Tibial artery (tissue), 4 donors: ENCODE measurements around the gene KCNH2.

Experiments
- DNase-seq, 2 donors: peaks; one replicate each; pipeline ENCODE4 v3.0.0-alpha.2; 2019
- H3K27ac ChIP-seq, 2 donors: fragments of 200-600 bp; sonication (generic) in 1 of 2; 1 replicate in 1 of 2; 2 replicates in 1 of 2; pipeline ENCODE4 v1.5.1; 2018 to 2019; ENCODE audit warnings: mild to moderate bottlenecking in 1 of 2
- H3K27me3 ChIP-seq, 2 donors: fragments of 200-600 bp; sonication (generic) in 1 of 2; one replicate each; pipeline versions ENCODE4 v1.5.1 to v1.6.0; 2016 to 2019
- H3K36me3 ChIP-seq, 3 donors: fragments of 200-600 bp; sonication (generic) in 2 of 3; one replicate each; pipeline ENCODE4 v1.5.1; 2016 to 2019; ENCODE audit warnings: mild to moderate bottlenecking in 2 of 3
- H3K4me1 ChIP-seq, 4 donors: fragments of 200-600 bp; sonication (generic) in 2 of 4; 1 replicate in 3 of 4; 2 replicates in 1 of 4; pipeline ENCODE4 v1.5.1; 2016 to 2019
- H3K4me3 ChIP-seq, 2 donors: fragments of 200-600 bp; sonication (generic) in 1 of 2; 1 replicate in 1 of 2; 2 replicates in 1 of 2; pipeline ENCODE4 v1.5.1; 2018 to 2019; ENCODE audit warnings: mild to moderate bottlenecking in 2 of 2
- H3K9me3 ChIP-seq, 3 donors: fragments of 200-600 bp; sonication (generic) in 1 of 3; one replicate each; pipeline ENCODE4 v1.5.1; 2016 to 2019
- intact Hi-C: fragments of 100-400 bp; cut with DNase I; formaldehyde crosslinking; loops from one replicate; pipeline ENCODE4 v1.15.0; 2023; ENCODE audit warnings: low total_unique reads
- TF ChIP-seq, protein P1 (sequence below), 2 experiments: fragments of 200-600 bp in 1 of 2; fragments of 450-650 bp in 1 of 2; IDR thresholded peaks; one replicate each; pipeline ENCODE4 v1.5.1; 2017 to 2019; ENCODE audit warnings: antibody characterized with exemption in 2 of 2, mild to moderate bottlenecking in 1 of 2, moderate library complexity in 1 of 2

The KCNH2 gene

GRCh38 chr7:151020231-151020630 lies 42.1 kb upstream of the KCNH2 start:
- peaks cover 0 to 77% of the 10 kb centered on the region in 2 donors for H3K27me3 ChIP-seq
- no peak overlapping the region for H3K4me3 ChIP-seq
- intact Hi-C loops = no loop called here
- H3K36me3 ChIP-seq = no peaks in the 10 kb centered on the region
- H3K4me1 ChIP-seq = peaks cover 0 to 19% (median 14%) of the 10 kb centered on the region in 4 donors
- TF ChIP-seq, protein P1, sequence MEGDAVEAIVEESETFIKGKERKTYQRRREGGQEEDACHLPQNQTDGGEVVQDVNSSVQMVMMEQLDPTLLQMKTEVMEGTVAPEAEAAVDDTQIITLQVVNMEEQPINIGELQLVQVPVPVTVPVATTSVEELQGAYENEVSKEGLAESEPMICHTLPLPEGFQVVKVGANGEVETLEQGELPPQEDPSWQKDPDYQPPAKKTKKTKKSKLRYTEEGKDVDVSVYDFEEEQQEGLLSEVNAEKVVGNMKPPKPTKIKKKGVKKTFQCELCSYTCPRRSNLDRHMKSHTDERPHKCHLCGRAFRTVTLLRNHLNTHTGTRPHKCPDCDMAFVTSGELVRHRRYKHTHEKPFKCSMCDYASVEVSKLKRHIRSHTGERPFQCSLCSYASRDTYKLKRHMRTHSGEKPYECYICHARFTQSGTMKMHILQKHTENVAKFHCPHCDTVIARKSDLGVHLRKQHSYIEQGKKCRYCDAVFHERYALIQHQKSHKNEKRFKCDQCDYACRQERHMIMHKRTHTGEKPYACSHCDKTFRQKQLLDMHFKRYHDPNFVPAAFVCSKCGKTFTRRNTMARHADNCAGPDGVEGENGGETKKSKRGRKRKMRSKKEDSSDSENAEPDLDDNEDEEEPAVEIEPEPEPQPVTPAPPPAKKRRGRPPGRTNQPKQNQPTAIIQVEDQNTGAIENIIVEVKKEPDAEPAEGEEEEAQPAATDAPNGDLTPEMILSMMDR (IDR thresholded peaks at IDR 0.05) = no peak
- DNase-seq = no peak
- H3K9me3 ChIP-seq = no peaks in the 10 kb centered on the region
- no peak overlapping the region for H3K27ac ChIP-seq

DNA sequence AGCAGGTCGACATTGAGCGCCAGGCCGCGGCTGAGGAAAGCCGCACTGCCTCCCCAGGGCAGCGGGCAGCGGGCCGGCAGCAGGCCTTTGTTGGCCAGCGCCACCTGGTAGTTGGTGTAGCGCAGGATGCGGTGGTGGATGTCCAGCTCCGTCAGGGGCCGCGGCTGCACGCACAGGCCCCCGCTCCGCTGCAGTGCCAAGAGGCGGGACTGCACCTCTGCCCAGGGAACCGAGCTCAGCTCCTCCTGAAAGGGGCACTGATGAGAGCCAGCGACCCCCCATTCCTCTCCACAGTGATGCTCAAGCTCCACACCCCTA lies 41.0 kb upstream of the KCNH2 start:
- no peak for DNase-seq
- intact Hi-C loops = loop anchor here (10.0 kb wide), 1 partner anchor 96 kb away; no protein-coding TSS in a partner anchor
- Histone ChIP-seq H3K4me1 (peaks cover 0 to 22% (median 15%) of the 10 kb centered on the region in 4 donors), H3K27me3 (peaks cover 0 to 85% of the 10 kb centered on the region in 2 donors), H3K4me3 (peak overlapping the region in 1 of 2 donors; percentile 35), H3K27ac (no peak overlapping the region), H3K9me3 (no peaks in the 10 kb centered on the region), H3K36me3 (no peaks in the 10 kb centered on the region)
- TF ChIP-seq, protein P1 (IDR thresholded peaks at IDR 0.05) = no peak

DNA sequence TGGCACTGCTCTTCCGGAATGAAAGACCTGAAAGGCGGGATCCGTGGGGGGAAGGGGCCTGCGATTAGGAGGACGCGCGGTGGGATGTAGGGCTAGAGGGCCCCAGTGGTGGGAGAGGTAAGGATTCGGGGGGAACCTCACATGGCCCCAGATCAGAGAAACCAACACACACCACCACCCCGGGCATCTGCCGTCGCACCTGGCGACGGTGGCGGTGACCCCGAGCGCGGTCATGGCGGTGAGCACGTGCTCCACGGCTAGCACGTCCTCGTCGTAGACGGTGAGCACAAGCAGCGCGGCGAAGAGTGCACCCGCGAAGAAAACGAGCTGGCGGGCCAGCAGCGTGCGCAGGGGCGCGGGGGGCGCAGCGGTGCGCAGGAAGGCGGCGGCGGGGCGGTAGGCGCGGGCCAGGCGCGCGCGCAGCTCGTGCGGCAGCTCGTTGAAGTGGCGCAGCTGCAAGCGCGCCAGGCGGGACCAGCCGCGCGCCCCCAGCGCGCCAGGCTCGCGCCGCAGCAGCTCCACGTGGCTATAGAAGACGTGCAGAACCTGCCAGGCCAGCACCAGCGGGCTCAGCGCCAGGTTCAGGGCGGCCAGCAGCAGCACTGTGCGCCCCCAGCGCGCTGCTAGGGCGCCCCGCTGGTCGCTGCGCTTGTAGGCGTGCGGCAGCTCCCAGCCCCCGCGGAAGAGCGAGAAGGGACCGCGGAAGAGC lies 40.5 kb upstream of the KCNH2 start:
- H3K27ac ChIP-seq = no peak overlapping the region
- DNase-seq = no peak
- TF ChIP-seq, protein P1 (IDR thresholded peaks at IDR 0.05) = no peak

DNA sequence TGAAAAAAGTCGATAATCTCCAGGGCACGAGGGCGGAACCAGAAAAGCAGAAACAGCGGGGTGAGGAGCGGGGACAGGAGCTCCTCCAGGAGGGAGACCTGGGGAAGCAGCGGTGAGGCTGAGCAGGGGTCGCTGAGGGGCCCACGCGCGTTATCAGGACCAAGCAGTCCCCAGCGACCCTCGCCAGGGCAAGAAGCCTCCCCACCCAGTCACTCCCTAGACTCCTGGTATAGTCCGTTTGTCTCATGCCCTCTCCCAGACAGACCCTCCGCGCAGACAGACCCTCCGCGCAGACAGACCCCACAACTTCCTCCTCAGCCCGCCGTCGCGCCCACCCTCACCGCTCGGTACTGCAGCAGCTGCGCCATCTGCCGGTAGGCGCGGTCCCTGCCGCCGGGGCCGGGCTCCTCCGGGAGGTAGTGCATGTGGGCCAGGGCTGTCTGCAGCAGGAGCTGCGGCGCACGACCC lies 39.9 kb upstream of the KCNH2 start:
- Histone ChIP-seq H3K4me1 (peaks cover 0 to 33% (median 26%) of the 10 kb centered on the region in 4 donors), H3K36me3 (no peaks in the 10 kb centered on the region), H3K27ac (no peak overlapping the region), H3K27me3 (peaks cover 0 to 85% of the 10 kb centered on the region in 2 donors), H3K9me3 (no peaks in the 10 kb centered on the region), H3K4me3 (peak overlapping the region in 1 of 2 donors; percentile 35)
- DNase-seq = peak in 1 of 2 donors; percentile 56
- intact Hi-C loops = loop anchor here (10.0 kb wide), 1 partner anchor 97 kb away; no protein-coding TSS in a partner anchor
- TF ChIP-seq, protein P1 (IDR thresholded peaks at IDR 0.05) = peak; percentile 74 to 87

More for the DNA sequence above, 40.5 kb upstream of the KCNH2 start:
- peak overlapping the region in 1 of 2 donors; percentile 35 for H3K4me3 ChIP-seq
- intact Hi-C loops = loop anchor here (10.0 kb wide), 1 partner anchor 96 kb away; no protein-coding TSS in a partner anchor
- H3K36me3 ChIP-seq = no peaks in the 10 kb centered on the region
- H3K9me3 ChIP-seq = no peaks in the 10 kb centered on the region
- peaks cover 0 to 85% of the 10 kb centered on the region in 2 donors for H3K27me3 ChIP-seq
- H3K4me1 ChIP-seq = peaks cover 0 to 28% (median 21%) of the 10 kb centered on the region in 4 donors

DNA sequence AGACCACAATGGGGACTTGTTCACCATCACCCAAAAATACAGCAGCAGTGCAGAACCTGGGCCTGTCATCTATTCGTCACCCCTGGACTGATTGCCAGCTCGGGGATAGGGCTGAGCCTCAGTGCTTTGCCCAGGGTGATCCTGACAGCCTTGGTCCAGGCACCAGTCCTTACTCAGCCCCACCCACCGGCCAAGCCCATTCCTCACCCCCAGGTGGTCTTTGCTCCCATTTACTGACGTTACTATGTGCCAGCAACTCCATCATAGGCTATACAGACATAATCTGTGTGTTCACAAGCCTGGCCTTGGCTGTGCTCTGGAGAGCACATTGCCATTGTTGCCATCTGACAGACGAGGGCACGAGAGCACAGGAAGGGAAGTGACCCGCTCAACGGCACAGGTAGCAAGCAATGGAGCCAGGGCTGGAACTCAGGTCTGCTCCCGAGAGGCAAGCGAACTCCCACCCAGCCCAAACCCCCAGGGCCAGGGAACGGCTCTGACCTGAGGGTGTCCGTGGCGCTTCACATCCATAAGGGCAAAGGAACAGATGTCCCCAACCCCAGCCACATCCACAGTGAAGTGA lies 39.3 kb upstream of the KCNH2 start:
- intact Hi-C loops = loop anchor here (10.0 kb wide), 1 partner anchor 97 kb away; no protein-coding TSS in a partner anchor
- H3K36me3 ChIP-seq = no peaks in the 10 kb centered on the region
- TF ChIP-seq, protein P1 (IDR thresholded peaks at IDR 0.05) = no peak
- H3K4me1 ChIP-seq = peaks cover 0 to 38% (median 28%) of the 10 kb centered on the region in 4 donors
- no peak for DNase-seq
- no peak overlapping the region for H3K4me3 ChIP-seq
- H3K9me3 ChIP-seq = no peaks in the 10 kb centered on the region
- H3K27ac ChIP-seq = no peak overlapping the region
- peaks cover 0 to 90% of the 10 kb centered on the region in 2 donors for H3K27me3 ChIP-seq
